H1 (cell line): ENCODE data around the gene WDFY1. TPM values are rescaled to one million over a fixed set of nuclear protein-coding genes. Genes with fewer than 3 reads are reported as not detected.

Experiments
- CBX8 ChIP-seq: fragments of 300-800, 300-1000 bp; sonication (generic); IDR thresholded peaks from 2 replicates; pipeline ENCODE4 v1.7.1; 2016; ENCODE audit warnings: low read depth, low read length, borderline replicate concordance
- CHD2 ChIP-seq: IDR thresholded peaks from 2 replicates; pipeline ENCODE4 v1.6.1; 2012; ENCODE audit warnings: low read length, improper control_type of control experiment
- CTCF ChIP-seq, 3 experiments: IDR thresholded peaks; 1 replicate in 2 of 3; 2 replicates in 1 of 3; pipeline versions ENCODE4 v1.5.1 to v1.6.1; 2011; ENCODE audit warnings: low read length in 3 of 3, mild to moderate bottlenecking in 3 of 3, inconsistent platforms in 2 of 3, low read depth in 1 of 3, moderate library complexity in 1 of 3; ENCODE audit not compliant: insufficient read depth in 1 of 3; ENCODE audit errors: control extremely low read depth in 1 of 3
- EGR1 ChIP-seq: IDR thresholded peaks from 2 replicates; pipeline ENCODE4 v1.6.1; 2011; ENCODE audit warnings: low read depth, low read length, borderline replicate concordance
- EZH2 ChIP-seq: fragments of 200-600 bp; sonication (generic); IDR thresholded peaks from 2 replicates; pipeline ENCODE4 v1.7.1; 2012; ENCODE audit warnings: low read depth, mild to moderate bottlenecking, moderate library complexity, low read length, inconsistent platforms; ENCODE audit not compliant: severe bottlenecking
- FOSL1 ChIP-seq: IDR thresholded peaks from 2 replicates; pipeline ENCODE4 v1.6.1; 2011; ENCODE audit warnings: mild to moderate bottlenecking, low read depth, low read length, moderate library complexity; ENCODE audit not compliant: insufficient read depth
- JUND ChIP-seq: IDR thresholded peaks from 2 replicates; pipeline ENCODE4 v1.6.1; 2011; ENCODE audit warnings: mild to moderate bottlenecking, improper control_type of control experiment, low read length
- PHF8 ChIP-seq: fragments of 200-600 bp; sonication (generic); conservative IDR thresholded peaks from 2 replicates; pipeline ENCODE4 v1.7.1; 2012; ENCODE audit warnings: low read depth, mild to moderate bottlenecking, inconsistent platforms, low read length, moderate library complexity
- POLR2A ChIP-seq, 2 experiments: IDR thresholded peaks; 1 replicate in 1 of 2; 2 replicates in 1 of 2; pipeline ENCODE4 v1.6.1; 2011; ENCODE audit warnings: low read depth in 2 of 2, low read length in 2 of 2, mild to moderate bottlenecking in 2 of 2; ENCODE audit errors: control extremely low read depth in 1 of 2
- POLR2AphosphoS5 ChIP-seq: IDR thresholded peaks from 2 replicates; pipeline ENCODE4 v1.6.1; 2011; ENCODE audit warnings: low read depth, low read length
- RBBP5 ChIP-seq: IDR thresholded peaks from 2 replicates; pipeline ENCODE4 v1.7.1; 2012; ENCODE audit warnings: low read depth, mild to moderate bottlenecking, inconsistent platforms, low read length, moderate library complexity, borderline replicate concordance
- SP4 ChIP-seq: IDR thresholded peaks from 2 replicates; pipeline ENCODE4 v1.6.1; 2012; ENCODE audit warnings: low read length, inconsistent platforms
- SRF ChIP-seq: IDR thresholded peaks from 2 replicates; pipeline ENCODE4 v1.6.1; 2011; ENCODE audit warnings: mild to moderate bottlenecking, low read depth, low read length, moderate library complexity
- TAF7 ChIP-seq: optimal IDR thresholded peaks from 2 replicates; pipeline ENCODE3; 2011; ENCODE audit warnings: low read depth, mild to moderate bottlenecking, inconsistent platforms, low read length, moderate library complexity, borderline replicate concordance
- TBP ChIP-seq: IDR thresholded peaks from 2 replicates; pipeline ENCODE4 v1.6.1; 2011; ENCODE audit warnings: low read depth, low read length, improper control_type of control experiment
- TCF12 ChIP-seq: IDR thresholded peaks from 2 replicates; pipeline ENCODE4 v1.6.1; 2011; ENCODE audit warnings: low read depth, mild to moderate bottlenecking, low read length
- YY1 ChIP-seq: IDR thresholded peaks from 2 replicates; pipeline ENCODE4 v1.6.1; 2011; ENCODE audit warnings: low read depth, mild to moderate bottlenecking, low read length
- polyA plus RNA-seq, 7 experiments: library from polyadenylated mRNA; depleted of rRNA in 3 of 7; stranded (reverse) in 5 of 7; unstranded in 2 of 7; fragments of >200 nt in 5 of 7; fragments of 200-250 nt in 2 of 7; gene quantifications; 1 replicate in 5 of 7; 2 replicates in 1 of 7; 4 replicates in 1 of 7; pipeline versions ENCODE4 v1.2.1 to v1.2.3, GENCODE V29; 2011 to 2013; ENCODE audit warnings: missing spikeins in 2 of 7, mixed read lengths in 2 of 7
- total RNA-seq: library from RNA; stranded (reverse); fragmentation: NEBNext Ultra II Directional; extraction: Animal tissue kit (Norgen Biotek cat#: 25700); gene quantifications from 2 replicates; pipeline ENCODE4 v1.2.1, GENCODE V29; 2021
- TF ChIP-seq, protein P1 (sequence below): IDR thresholded peaks from 2 replicates; pipeline ENCODE4 v1.6.1; 2011; ENCODE audit warnings: low read length, improper control_type of control experiment
- TF ChIP-seq, protein P2 (sequence below): IDR thresholded peaks from 2 replicates; pipeline ENCODE4 v1.6.1; 2012; ENCODE audit warnings: inconsistent platforms
- TF ChIP-seq, protein P3 (sequence below): IDR thresholded peaks from 2 replicates; pipeline ENCODE4 v1.6.1; 2012; ENCODE audit warnings: low read length, inconsistent platforms

The WDFY1 gene
- total and polyA plus RNA-seq, 2 of the 8 experiments (the other 6 are each of a cell fraction or from before 2014, with no cell fraction given), result 68.4 to 94.7 TPM

- TF ChIP-seq CTCF (IDR thresholded peaks at IDR 0.05; ENCODE audit: control extremely low read depth in 1 of 3, insufficient read depth in 1 of 3, low read depth in 1 of 3, low read length in 3 of 3), result no peak
- TF ChIP-seq TAF7, result no peak
- TF ChIP-seq PHF8, result no peak; the same call in 1 of the 2 replicates
- TF ChIP-seq TBP, result peak; percentile 56; the same call in 1 of the 2 replicates
- TF ChIP-seq FOSL1, result no peak
- no peak for TF ChIP-seq SRF
- no peak for TF ChIP-seq POLR2AphosphoS5
- TF ChIP-seq, protein P1, sequence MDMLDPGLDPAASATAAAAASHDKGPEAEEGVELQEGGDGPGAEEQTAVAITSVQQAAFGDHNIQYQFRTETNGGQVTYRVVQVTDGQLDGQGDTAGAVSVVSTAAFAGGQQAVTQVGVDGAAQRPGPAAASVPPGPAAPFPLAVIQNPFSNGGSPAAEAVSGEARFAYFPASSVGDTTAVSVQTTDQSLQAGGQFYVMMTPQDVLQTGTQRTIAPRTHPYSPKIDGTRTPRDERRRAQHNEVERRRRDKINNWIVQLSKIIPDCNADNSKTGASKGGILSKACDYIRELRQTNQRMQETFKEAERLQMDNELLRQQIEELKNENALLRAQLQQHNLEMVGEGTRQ, result no peak
- TF ChIP-seq, protein P2, sequence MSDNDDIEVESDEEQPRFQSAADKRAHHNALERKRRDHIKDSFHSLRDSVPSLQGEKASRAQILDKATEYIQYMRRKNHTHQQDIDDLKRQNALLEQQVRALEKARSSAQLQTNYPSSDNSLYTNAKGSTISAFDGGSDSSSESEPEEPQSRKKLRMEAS, result peak; percentile 42
- TF ChIP-seq JUND, result no peak
- TF ChIP-seq CHD2, result no peak
- no peak for TF ChIP-seq SP4
- TF ChIP-seq POLR2A (IDR thresholded peaks at IDR 0.05; ENCODE audit: control extremely low read depth in 1 of 2, low read depth in 2 of 2, low read length in 2 of 2), result peak in 1 of 2 experiments; percentile 16; a peak in 1 of 3 replicates
- TF ChIP-seq, protein P3, sequence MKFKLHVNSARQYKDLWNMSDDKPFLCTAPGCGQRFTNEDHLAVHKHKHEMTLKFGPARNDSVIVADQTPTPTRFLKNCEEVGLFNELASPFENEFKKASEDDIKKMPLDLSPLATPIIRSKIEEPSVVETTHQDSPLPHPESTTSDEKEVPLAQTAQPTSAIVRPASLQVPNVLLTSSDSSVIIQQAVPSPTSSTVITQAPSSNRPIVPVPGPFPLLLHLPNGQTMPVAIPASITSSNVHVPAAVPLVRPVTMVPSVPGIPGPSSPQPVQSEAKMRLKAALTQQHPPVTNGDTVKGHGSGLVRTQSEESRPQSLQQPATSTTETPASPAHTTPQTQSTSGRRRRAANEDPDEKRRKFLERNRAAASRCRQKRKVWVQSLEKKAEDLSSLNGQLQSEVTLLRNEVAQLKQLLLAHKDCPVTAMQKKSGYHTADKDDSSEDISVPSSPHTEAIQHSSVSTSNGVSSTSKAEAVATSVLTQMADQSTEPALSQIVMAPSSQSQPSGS, result no peak
- TF ChIP-seq YY1, result no peak
- no peak; the same call in 1 of the 2 replicates for TF ChIP-seq RBBP5
- no peak for TF ChIP-seq TCF12
- TF ChIP-seq EGR1, result no peak
- TF ChIP-seq CBX8, result no peak
- no peak for TF ChIP-seq EZH2
Observed at GRCh38 chr2:223944166-223944702, 901 bp downstream of the WDFY1 start (continued).
